GM21576 (cell line): ENCODE data around the gene TUBGCP5.

Experiments
- ATAC-seq: cut with Tn5 transposase; IDR thresholded peaks from one replicate; pipeline ENCODE4 v1.9.1; 2021; ENCODE audit warnings: mild to moderate bottlenecking, moderate library complexity; ENCODE audit not compliant: unreplicated experiment

Gene TUBGCP5

DNA sequence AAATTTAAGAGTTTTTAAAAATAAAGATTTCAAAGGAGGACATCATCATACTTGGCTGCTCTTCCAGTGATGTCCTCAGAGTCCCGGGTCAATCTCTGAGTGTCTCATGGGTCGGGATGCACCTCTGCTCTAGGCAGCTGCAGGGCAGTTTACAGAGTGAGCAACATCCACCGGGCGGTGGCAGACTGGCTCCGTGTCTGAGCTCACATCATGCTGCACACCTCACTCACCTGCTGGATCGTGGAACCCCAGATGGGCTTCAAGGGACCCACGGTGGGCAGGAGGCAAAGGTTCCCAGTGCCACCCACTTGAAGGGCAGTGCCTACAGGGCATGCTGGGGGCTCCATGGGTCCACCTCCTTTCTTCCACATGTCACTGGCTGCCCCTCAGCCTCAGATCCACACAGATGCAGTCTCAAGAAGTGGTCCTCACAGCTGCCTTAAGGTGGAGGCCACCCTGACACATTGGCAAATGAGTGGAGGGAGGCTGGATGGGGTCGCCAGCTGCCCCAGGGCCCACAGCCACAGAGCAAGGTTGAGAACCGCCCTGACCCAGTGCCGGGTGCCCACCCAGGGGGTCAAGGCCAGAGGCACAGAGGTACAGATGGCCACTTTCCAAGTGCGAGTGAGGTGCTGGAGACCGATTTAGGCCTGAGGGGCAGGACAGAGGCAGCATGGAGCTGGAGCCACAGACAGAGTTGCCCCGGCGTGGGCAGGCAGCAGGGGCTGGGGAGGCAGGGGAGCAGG lies 84.4 kb downstream of the TUBGCP5 start:
- ATAC-seq: no peak

DNA sequence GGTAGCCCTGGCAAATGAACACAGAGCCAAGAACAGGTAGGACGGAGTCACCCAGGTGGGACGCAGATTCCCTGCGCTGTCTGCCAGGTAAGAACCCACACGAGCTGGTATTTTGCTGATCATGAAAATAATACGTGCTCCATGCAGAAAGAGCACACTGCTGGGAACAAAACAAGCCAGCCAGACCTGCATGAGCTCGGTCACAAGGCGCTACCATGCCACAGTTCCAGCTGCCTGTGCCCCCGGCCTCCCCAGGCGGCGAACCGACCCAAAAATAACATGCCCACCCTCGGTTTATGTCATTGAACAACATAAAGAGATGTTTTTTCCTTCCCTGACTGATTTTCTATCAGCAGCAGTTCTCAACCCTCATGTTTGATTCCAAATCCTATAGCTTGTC lies 85.0 kb downstream of the TUBGCP5 start:
- no peak for ATAC-seq

DNA sequence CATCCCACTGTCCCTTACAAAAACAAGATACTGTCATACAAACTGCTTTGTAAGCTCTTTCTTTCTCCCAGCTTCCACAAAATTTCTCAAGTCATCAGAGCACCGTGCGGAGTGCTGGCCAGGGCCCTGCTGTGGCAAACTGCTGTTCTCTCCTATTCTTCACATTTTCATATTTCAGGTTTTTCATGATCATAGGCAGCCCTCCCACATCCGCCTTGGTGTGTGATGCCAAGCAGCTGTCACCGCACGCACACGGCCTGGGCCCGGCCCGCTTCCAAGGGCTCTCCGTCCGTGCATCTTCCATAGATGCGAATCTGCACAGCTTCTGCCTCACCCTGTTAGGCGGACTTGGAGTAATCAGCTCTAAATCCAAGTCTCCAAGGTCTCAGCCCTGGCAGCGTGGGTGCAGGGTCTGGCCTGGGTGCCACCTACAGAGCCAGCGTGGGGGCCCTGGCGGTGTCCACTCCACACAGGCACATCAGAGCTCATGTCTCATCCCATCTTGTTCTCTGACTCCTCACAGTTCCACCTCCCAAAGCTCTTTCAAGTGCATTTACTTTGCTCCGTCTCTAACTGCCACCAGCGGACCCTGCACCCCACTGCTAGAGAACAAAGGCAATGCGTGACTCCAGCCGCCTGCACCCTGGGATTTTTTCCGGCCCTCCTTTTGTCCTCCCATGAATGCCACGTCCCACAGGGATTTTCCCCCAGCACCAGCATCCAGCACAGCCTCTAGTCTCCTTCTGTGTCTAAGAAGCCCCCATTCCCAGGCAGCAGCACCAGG lies 86.4 kb downstream of the TUBGCP5 start:
- no peak for ATAC-seq

DNA sequence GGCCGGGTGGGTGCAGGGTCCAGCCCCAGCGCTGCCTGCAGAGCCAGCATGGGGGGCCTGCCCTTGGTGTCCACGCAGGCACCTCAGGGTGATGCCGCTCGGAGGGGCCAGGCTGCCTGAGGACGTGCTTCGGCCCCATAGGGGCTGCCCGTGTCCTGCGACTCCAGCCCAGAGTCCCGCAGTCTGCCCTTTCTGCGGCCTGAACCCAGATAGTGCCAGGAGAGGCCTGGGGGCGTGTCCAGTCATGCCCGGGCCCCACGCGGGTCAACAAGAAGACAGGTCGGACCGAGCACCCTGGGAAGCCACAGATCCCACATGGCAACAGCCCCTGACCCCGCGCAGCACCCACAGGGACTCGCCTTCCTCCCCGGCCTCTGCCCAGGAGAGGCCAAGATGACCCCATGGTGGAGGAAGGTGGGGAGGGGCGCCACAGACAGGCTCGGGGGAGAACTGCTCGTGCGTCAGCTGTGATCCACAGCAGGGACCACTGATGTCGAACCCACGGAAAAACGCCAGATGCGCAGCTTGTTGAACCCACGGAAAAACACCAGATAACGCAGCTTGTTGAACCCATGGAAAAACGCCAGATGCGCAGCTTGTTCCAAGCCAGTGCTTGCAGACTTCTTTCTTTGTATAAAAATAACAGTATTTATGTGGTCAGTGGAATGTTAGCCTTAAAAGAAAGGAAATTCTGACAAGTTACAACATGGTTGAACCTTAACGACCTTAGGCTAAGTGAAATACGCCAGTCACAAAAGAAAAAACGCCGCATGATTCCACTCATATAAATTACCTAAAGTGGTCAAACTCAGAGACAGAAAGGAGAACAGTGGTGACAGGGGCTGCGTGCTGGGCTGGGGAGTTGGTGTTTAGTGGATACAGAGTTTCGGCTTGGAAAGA lies 87.7 kb downstream of the TUBGCP5 start:
- ATAC-seq: no peak

DNA sequence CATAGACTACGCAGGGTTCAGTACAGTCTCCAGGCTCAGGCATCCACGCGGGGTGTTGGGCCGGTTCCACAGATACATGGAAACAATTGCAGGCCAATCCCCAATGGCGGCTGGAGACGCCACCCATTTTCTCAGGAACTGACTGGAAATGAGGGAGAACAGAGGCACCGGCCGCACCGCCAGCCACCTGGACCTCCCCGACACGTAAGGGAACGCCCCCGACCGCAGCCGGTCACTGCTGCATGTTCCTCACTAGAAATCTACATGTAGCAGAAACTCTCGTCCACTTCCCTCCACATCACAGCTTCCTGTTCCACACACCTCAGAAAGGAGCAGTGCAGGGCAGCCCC lies 88.4 kb downstream of the TUBGCP5 start:
- ATAC-seq: no peak

DNA sequence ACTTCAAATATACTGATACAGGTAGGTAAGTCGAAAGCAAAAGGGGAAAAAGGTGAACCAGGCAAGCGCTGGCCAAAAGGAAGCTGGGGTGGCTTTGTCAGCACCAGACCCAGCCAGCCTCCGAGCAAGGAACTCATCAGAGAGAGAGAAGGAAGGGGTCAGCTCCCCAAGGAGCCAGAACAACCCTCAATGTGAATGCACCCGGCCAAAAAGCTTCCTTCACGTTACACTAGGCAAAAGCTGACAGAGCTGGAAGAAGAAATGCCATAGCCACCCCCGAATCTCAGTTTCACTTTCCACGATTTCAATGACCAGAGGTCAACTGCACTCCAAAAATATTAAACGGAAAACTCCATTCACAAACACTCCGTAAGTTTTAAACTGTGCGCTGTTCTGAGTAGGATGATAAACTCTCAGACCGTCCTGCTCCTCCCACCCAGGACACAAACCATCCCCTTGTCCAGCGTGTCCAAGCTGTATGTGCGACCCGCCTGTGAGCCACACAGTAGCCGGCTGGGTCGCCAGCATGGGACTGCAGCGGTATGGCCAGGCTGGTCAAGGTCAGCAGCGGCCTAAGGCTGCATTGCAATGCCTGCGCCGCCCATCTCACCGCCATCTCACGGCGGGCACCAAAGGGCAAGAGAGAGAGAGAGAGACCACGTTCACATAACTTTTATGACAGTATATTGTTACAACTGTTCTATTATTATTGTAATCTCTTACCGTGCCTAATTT lies 88.9 kb downstream of the TUBGCP5 start:
- ATAC-seq: no peak
